ENCODE data around the gene ABCA4.
A peak's percentile ranks its signal among the peaks of the same experiment; 100 is the strongest.

The ABCA4 gene

DNA sequence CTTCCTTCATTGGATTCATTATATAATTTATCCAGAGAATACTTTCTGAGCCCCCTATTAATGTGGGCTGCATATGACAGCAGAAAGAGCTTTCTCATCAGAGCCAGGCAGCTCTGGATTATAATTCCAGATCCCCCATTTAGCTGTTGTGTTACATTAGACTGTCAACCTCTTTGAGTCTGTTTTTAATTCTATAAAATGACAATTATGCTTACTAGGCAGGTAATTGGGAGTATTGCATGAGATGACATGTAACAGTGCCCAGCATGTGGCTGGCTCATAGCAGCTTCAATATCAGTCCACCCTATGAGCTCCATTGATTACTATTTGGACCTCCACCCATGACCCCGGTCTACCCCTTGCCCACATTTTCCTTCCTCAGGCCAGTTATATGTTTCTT, 49.6 kb downstream of the ABCA4 start:
- TF ChIP-seq POLR2A (IDR thresholded peaks at IDR 0.05; ENCODE audit: low read length) (no peak), GATA1 (IDR thresholded peaks at IDR 0.05; ENCODE audit: low read depth, low read length) (no peak)
- no peak for DNase-seq

DNA sequence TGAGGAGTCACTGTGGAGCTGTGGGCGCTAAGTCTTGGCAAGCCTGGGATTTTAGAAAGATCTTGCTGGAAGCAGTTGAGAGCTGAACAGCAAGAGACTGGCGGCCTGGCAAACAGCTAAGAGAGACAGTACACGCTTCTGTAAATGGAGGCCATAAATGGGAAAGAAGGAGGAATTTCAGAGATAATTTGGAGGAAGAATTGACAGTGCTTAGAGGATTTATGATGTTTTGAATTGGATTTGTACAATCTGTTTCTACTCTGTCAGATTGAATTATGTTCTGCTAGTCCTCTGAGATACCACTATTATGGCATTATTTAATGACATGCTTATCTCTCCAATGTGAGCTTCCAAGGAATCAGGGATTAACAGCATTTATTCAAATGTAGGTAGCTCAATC, 50.1 kb downstream of the ABCA4 start:
- no peak for DNase-seq
- TF ChIP-seq GATA1 (IDR thresholded peaks at IDR 0.05; ENCODE audit: low read depth, low read length) (no peak), POLR2A (IDR thresholded peaks at IDR 0.05; ENCODE audit: low read length) (no peak)

DNA sequence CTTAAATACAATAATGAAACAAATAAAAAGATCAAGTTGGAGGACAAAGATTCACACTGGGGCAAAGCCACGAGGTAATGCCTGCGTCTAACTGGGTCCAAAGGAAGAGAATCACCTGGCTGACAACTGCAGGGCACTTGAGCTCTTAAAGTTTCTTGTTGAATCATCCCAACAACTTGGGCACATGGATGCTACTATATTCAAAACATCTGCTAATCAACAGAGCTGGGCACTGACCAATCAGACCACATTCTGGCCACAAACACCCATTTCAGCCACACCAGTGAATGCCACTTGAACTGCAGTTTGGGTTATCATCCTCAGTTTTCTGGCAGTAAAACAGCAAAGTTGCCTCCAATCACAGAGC, 51.0 kb downstream of the ABCA4 start:
- DNase-seq: no peak
- TF ChIP-seq GATA1 (IDR thresholded peaks at IDR 0.05; ENCODE audit: low read depth, low read length) (no peak), POLR2A (IDR thresholded peaks at IDR 0.05; ENCODE audit: low read length) (no peak)

DNA sequence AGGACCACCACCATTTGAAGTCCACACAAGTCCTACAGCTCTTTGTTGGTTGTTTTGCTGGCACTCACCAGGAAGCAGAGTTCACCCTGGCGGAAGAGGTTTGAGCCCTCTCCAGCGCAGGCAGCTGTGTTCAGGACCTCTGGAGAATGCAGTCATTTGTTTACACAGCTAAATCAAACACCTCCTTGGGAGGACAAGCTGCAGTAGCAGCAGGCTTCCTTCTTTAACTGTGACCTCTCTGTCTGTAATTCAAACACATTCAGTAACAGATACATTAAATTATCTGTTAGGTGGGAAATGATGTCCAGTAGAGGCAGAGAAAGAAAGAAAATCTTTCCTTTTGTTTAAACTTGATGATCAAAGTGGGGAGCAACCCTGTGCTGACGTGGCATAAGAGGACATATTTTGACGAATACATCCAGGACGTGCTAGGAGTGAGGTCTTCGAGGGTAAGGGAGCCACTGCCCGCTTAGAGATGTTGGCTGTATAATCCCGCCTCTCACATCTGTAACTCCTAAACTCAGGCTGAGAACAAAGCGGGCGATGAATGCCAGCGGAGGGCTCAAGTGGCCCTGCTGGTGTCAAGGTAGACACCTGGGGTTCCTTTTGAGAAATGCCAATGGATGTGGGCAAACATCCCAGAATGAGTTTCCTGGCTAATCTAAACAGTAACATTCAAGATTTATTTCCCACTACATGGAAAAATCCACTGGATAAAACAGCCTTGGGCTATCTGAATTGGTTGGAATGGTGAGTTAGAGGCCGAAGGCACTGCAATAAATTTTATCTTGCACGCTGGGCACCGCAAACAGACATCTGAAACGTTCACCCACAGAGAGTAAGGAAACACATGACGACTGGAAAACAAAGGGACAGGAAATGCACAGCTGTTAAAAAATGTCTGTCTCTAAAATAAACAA, 51.7 kb downstream of the ABCA4 start:
- no peak for TF ChIP-seq POLR2A (IDR thresholded peaks at IDR 0.05; ENCODE audit: low read length)
- no peak for DNase-seq

DNA sequence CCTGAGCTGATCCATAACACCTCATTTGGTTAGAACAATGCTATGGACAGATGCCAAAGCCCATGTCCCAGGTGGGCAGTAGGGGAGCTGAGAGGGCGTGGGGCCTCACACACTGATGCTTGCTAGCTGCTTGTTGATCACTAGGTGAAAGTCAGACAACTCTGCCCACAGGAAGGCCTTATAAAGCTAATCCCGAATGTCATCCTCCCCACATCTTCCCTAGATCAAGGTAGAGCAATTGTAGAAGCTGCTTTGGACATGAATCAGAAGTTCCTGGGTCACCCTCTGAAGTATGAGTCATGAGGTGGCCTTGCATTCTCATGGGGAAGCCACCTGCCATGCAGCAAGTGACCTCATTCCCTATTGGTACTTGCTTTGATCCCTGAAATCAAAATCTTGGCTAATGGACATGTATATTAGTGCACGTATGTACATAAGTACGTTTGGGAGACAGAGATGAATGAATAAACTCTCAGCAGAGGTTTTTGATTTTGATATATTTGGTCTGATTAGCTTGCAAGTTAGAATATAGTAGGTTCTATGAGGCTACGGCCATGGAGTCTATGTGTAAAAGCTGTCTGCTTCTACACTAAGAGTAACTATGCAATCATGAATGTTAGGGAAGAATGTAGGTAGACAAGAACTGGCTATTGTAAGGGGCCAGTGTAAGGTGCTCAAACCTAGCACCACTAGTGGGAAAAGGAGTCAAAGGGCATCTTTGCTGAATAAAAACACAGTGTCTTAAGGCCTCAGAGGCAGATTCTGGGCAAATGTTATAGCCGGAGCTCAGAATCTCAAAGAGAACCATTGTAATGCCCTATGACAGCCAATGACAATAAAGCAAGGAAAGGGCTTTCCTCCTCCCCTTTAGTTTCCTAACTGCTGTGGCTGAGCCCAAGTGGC, 52.6 kb downstream of the ABCA4 start:
- DNase-seq: peak in 1 of 2 experiments; percentile 17
- no peak for TF ChIP-seq POLR2A (IDR thresholded peaks at IDR 0.05; ENCODE audit: low read length)
- no peak for TF ChIP-seq GATA1 (IDR thresholded peaks at IDR 0.05; ENCODE audit: low read depth, low read length)

DNA sequence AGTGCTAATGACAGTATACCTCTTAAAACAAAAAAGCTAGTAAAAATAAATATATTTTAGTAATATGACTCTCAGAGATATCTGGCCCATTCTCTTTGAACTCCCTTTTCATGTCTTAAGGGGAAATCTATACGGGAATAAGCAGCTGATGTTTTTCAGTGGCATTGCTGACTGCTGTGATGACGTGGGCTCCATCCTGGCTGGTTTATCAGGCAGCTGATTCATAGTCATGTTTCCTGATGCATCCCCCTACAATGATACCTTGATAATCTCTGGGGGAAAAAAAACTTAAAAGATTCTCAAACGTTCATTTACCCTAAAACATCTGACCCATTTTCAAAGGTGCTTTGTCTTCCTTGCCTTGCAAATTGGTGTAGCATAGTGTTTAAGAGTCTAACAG, 53.8 kb downstream of the ABCA4 start:
- peak in 1 of 2 experiments; percentile 8 for DNase-seq
- TF ChIP-seq POLR2A (IDR thresholded peaks at IDR 0.05; ENCODE audit: low read length): no peak
- no peak for TF ChIP-seq GATA1 (IDR thresholded peaks at IDR 0.05; ENCODE audit: low read depth, low read length)

DNA sequence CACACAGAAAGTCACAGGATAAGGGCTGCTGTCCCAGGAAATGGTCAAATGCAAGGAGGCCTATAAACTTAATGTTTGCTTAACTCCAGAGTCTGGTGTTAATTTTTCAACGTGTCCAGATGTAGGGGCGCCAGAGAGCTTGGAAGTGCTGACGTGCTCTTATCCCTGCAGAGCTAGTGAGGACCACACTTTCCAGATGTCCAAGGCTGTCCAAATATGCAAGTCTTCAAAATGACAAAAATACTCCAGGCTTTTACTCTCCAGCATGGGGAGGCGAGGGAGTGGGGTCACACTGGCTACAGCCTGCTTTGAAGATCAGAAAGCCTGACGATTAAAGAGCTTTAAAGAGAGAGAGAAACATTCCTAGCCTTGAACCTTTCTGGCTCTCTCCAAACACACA, 57.6 kb downstream of the ABCA4 start:
- no peak for TF ChIP-seq GATA1 (IDR thresholded peaks at IDR 0.05; ENCODE audit: low read depth, low read length)
- TF ChIP-seq POLR2A (IDR thresholded peaks at IDR 0.05; ENCODE audit: low read length): no peak

DNA sequence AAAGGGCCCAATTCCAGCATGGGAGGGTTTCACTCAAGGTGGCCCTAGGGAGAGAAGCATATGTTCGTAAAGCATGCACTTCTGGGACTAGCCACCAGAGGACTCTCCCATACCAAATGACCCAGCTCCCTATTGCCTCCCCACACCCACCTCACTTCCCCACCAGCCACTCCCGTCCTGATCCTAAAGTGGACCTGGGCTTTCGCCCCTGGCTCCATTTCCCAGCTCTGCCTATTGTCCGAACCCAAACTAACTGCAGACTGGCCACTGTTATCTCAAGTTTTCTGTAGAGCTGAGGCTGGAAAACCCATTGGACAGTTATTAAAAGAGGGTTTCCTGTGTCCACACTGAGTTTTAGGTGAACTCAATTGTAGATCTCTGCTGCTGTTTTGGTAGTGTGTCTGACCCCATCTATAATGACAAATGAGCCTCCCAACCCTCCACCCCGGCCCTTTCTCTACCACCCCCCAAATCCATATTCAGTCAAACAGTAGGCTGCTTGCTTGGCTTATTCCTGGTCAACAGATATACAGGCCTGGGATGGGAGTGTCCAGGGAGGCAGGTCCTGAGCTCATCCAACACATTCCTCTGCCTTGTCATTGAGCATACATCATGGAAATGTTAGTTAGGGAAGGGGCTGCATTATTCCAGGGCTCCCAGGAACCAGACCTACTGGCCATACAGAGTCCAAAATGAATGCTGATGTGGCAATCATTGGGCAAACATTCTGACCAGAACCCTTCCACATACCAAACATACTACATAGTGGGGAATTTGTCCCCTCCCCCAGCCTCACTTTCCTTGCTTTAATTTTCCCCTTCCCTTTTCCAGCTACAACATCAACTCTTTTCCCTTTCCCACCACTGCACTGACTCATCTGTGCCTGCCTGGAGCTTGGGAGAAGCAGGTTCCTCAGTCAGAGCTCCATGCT, 59.2 kb downstream of the ABCA4 start:
- no peak for TF ChIP-seq POLR2A (IDR thresholded peaks at IDR 0.05; ENCODE audit: low read length)
- no peak for TF ChIP-seq GATA1 (IDR thresholded peaks at IDR 0.05; ENCODE audit: low read depth, low read length)
- DNase-seq: peak; percentile 44 to 67

More for the DNA sequence above, 57.6 kb downstream of the ABCA4 start:
- peak in 1 of 2 experiments; percentile 19 for DNase-seq

DNA sequence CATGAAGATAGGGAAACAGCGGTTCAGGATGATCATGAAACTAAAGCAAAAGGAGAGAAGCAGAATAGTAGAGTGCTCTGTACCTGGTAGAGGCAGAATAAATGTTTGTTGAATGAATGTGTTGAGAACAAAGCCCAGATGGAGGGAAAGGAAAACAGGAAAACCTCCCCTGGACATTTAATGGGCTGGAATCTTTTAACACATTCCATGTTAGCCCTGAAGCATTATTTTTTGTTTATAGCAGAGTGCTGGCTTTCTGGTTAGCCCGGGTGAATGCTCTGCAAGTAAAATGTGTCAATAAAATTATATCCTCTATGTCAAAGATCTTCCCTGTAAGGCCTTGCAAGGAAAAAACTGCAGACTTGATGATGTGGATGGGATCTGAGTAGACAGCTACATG, 60.2 kb downstream of the ABCA4 start:
- no peak for DNase-seq
- TF ChIP-seq POLR2A (IDR thresholded peaks at IDR 0.05; ENCODE audit: low read length) (no peak), GATA1 (IDR thresholded peaks at IDR 0.05; ENCODE audit: low read depth, low read length) (no peak)

DNA sequence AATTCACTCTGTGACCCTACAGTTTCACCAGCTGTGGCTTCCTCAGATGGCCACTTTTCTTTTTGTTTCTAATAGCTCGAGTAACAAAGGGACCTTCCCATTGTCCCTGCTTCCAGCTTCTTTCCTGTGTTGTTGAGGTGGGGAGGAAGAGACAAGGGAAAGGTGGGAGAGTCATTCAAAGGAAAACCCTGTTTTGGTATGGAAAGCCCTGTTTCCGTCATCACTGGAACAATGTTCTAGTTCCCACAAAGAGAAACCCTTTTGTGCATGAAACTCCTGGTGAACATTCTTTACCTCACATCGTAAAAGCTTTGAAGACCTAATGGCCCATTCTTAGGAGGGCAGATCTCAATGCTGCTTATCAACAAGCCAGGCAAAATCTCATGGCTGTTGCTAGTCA, 62.2 kb downstream of the ABCA4 start:
- TF ChIP-seq POLR2A (IDR thresholded peaks at IDR 0.05; ENCODE audit: low read length) (no peak), GATA1 (IDR thresholded peaks at IDR 0.05; ENCODE audit: low read depth, low read length) (no peak)
- no peak for DNase-seq

DNA sequence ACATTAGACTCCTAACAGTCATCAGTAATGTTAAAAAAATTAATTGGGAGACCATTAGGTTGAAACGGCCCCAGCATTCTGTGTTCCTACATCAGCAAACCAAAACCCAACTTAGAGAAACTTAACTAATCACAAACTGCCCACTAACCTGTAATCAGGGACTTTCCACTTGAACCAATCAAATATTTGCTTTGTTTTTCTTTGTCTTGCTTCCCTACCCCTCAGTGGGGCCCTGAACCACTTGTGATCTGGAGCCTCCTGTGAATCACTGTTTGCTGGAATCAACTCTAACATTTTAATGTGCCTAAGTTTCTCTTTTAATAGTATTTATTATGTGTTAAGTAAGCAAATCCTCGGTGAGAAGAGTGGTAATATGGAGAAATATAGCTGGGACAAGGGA, 64.0 kb downstream of the ABCA4 start:
- no peak for DNase-seq

DNA sequence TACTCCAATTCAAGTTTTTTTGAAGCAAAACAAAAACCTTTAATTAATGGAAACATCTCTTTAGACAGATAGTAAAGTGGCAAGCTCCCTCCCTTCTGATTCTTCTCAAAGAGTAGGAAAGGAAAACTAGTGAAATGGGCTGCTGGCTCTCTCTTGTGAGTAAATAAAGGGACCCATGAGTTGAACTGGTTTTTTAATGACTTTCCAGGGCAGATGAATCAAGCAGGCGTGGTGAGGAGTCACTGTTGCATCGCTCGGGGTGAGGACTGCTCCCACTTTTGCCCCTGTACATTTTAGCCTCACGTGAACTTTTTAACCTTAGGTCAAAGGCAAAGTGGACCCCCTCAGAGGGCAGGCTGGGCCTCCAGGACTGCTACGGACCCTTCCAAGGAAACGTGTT, 64.8 kb downstream of the ABCA4 start:
- DNase-seq: no peak
- TF ChIP-seq POLR2A (IDR thresholded peaks at IDR 0.05; ENCODE audit: low read length): no peak
- TF ChIP-seq GATA1 (IDR thresholded peaks at IDR 0.05; ENCODE audit: low read depth, low read length): no peak

More for the DNA sequence above, 64.0 kb downstream of the ABCA4 start:
- TF ChIP-seq POLR2A (IDR thresholded peaks at IDR 0.05; ENCODE audit: low read length): no peak
- TF ChIP-seq GATA1 (IDR thresholded peaks at IDR 0.05; ENCODE audit: low read depth, low read length): no peak

DNA sequence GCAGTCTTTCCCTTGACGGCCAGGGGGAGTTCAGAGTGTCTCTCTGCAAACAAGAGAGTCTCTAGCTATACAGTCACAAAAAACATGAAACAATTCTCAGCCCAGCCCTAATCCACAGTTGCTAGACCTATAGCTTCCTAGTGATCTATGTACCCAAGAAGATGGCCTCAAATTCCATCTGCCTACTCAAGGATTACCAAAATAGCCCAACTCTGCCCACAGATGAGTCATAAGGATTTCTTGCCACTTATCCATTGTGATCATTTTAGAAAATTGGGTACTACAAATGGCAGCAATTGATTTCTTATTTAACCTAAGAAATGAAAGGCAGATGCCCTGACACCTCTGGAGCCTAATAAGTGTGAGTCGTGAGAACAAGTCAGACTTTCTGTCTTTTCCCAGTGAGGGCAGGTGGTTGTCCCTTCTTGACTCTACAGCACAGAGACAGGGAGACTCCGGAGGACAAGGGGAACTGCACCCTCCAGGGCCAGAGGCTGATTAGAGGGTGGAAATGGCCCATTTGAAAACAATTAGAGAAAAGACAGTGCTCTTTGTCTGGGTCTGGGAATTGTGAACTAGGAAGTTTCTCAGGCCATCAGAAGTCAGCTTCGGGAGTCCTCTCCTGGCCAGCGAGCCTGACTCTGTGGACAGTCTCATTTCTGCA, 65.4 kb downstream of the ABCA4 start:
- TF ChIP-seq POLR2A (IDR thresholded peaks at IDR 0.05; ENCODE audit: low read length) (no peak), GATA1 (IDR thresholded peaks at IDR 0.05; ENCODE audit: low read depth, low read length) (no peak)
- DNase-seq: no peak
